Lung (tissue), 12 donors: ENCODE measurements around the gene LMX1B. TPM values are rescaled to one million over a fixed set of nuclear protein-coding genes. Genes with fewer than 3 reads are reported as not detected.

Source experiments
- ATAC-seq: fragments of 200-7000 bp; cut with Tn5 transposase; one replicate; pipeline ENCODE4 v1.9.1; 2020; ENCODE audit warnings: moderate number of reproducible peaks; ENCODE audit not compliant: insufficient read depth, low FRiP score
- DNase-seq, 3 donors: peaks; one replicate each; pipeline ENCODE4 v3.0.0-alpha.2; 2013 to 2017
- H3K27ac ChIP-seq, 2 donors: one replicate each; pipeline ENCODE4 v1.5.1; 2013; ENCODE audit warnings: mild to moderate bottlenecking in 2 of 2, moderate library complexity in 2 of 2, control low read depth in 1 of 2, inconsistent platforms in 1 of 2, low read depth in 1 of 2, low read length in 1 of 2
- H3K27me3 ChIP-seq, 3 donors: one replicate each; pipeline ENCODE4 v1.5.1; 2013; ENCODE audit warnings: low read length in 2 of 3; ENCODE audit not compliant: control insufficient read depth in 3 of 3, insufficient read depth in 3 of 3
- H3K36me3 ChIP-seq, 4 donors: one replicate each; pipeline ENCODE4 v1.5.1; 2013; ENCODE audit warnings: low read length in 4 of 4, mild to moderate bottlenecking in 1 of 4, moderate library complexity in 1 of 4; ENCODE audit not compliant: control insufficient read depth in 4 of 4, insufficient read depth in 4 of 4
- H3K4me1 ChIP-seq, 5 donors: one replicate each; pipeline ENCODE4 v1.5.1; 2013; ENCODE audit warnings: low read length in 5 of 5, mild to moderate bottlenecking in 2 of 5, moderate library complexity in 1 of 5; ENCODE audit not compliant: control insufficient read depth in 5 of 5, insufficient read depth in 5 of 5
- H3K4me3 ChIP-seq: one replicate; pipeline ENCODE4 v1.5.1; 2013; ENCODE audit warnings: mild to moderate bottlenecking, control low read depth, moderate library complexity
- H3K9ac ChIP-seq, 2 donors: one replicate each; pipeline ENCODE4 v1.5.1; 2013; ENCODE audit warnings: low read length in 2 of 2, control low read depth in 1 of 2; ENCODE audit not compliant: insufficient read depth in 1 of 2
- H3K9me3 ChIP-seq, 4 donors: one replicate each; pipeline ENCODE4 v1.5.1; 2013; ENCODE audit warnings: low read length in 3 of 4, mild to moderate bottlenecking in 1 of 4, moderate library complexity in 1 of 4; ENCODE audit not compliant: control insufficient read depth in 4 of 4, insufficient read depth in 3 of 4
- CTCF ChIP-seq: IDR thresholded peaks from 2 replicates; pipeline ENCODE4 v1.5.1; 2012; ENCODE audit warnings: mild to moderate bottlenecking; ENCODE audit errors: control extremely low read depth, extremely low read depth
- WGBS, 2 donors: extraction: QIAGEN DNeasy Blood & Tissue Kit; methylation state at CpG; one replicate each; pipeline ENCODE4 v1.1.7; 2013; 5-methylcytosine and 5-hydroxymethylcytosine counted together
- polyA plus RNA-seq, 2 donors: library from polyadenylated mRNA; stranded (reverse); fragments of 200-250 nt; gene quantifications; one replicate each; pipeline ENCODE4 v1.2.1, GENCODE V29; 2013
- total RNA-seq, 2 donors: library from RNA; depleted of rRNA in 1 of 2; stranded (reverse); fragments of >200 nt in 1 of 2; gene quantifications; one replicate each; pipeline ENCODE4 v1.2.1, GENCODE V29; 2014 to 2021
- donor health status: control.
- donor health status: control.
- donor health status: Bipolar disorder and iron deficiency.
- donor health status: healthy.
- donor health status: DM: yes; HTN: yes; CAD: no.

The LMX1B gene
- total and polyA plus RNA-seq, 4 donors, result under 0.01 to 0.77 (median 0.10) TPM

- H3K36me3 ChIP-seq, result no peaks in the 10 kb centered on the region
- H3K27ac ChIP-seq, result no peak overlapping the region
- H3K9ac ChIP-seq, result no peak overlapping the region
- peaks cover 17 to 62% (median 54%) of the 10 kb centered on the region in 3 donors for H3K27me3 ChIP-seq
- no peak overlapping the region for H3K4me3 ChIP-seq
- 2 to 3% methylated on average over 29 to 43 of the region's 43 CpGs for WGBS, 2 donors
- DNase-seq (peak; percentile 70 to 82 (median 79)), ATAC-seq (peak; percentile 79)
- TF ChIP-seq CTCF, result peak; percentile 40
- H3K4me1 ChIP-seq, result peaks cover 0 to 25% (median 0%) of the 10 kb centered on the region in 5 donors
- peaks cover 0 to 6% (median 0%) of the 10 kb centered on the region in 4 donors for H3K9me3 ChIP-seq
Measured at GRCh38 chr9:126611592-126612325, 2.0 kb upstream of the LMX1B start.

GRCh38 chr9:126612326-126612812 is 1.4 kb upstream of the LMX1B start:
- Histone ChIP-seq H3K36me3 (no peaks in the 10 kb centered on the region), H3K9ac (no peak overlapping the region), H3K9me3 (peaks cover 0 to 6% (median 0%) of the 10 kb centered on the region in 4 donors), H3K4me1 (peaks cover 0 to 28% (median 0%) of the 10 kb centered on the region in 5 donors), H3K27me3 (peaks cover 17 to 68% (median 57%) of the 10 kb centered on the region in 3 donors), H3K4me3 (no peak overlapping the region), H3K27ac (no peak overlapping the region)
- ATAC-seq, result no peak
- DNase-seq, result no peak
- TF ChIP-seq CTCF, result no peak
- WGBS, 2 donors, result 1 to 3% methylated on average over 38 to 54 of the region's 54 CpGs

- TF ChIP-seq CTCF, result no peak
- DNase-seq (no peak), ATAC-seq (no peak)
- 3 to 4% methylated on average over 46 to 68 of the region's 68 CpGs for WGBS, 2 donors
- no peaks in the 10 kb centered on the region for H3K36me3 ChIP-seq
- no peak overlapping the region for H3K4me3 ChIP-seq
- H3K9ac ChIP-seq, result no peak overlapping the region
- peaks cover 0 to 6% (median 0%) of the 10 kb centered on the region in 4 donors for H3K9me3 ChIP-seq
- no peak overlapping the region for H3K27ac ChIP-seq
- H3K4me1 ChIP-seq, result peaks cover 0 to 28% (median 0%) of the 10 kb centered on the region in 5 donors
- peaks cover 17 to 75% (median 59%) of the 10 kb centered on the region in 3 donors for H3K27me3 ChIP-seq
Measured at GRCh38 chr9:126612813-126613641, 701 bp upstream of the LMX1B start.
